HepG2 (cell line): ENCODE data around the gene SMPD1. TPM values are rescaled to one million over a fixed set of nuclear protein-coding genes. Genes with fewer than 3 reads are reported as not detected.

Source experiments
- ARNT2 ChIP-seq: sonication (generic); formaldehyde crosslinking; IDR thresholded peaks from 2 replicates; pipeline ENCODE4 v1.8.0; 2022; ENCODE audit warnings: mild to moderate bottlenecking, low read depth, missing genetic modification reagents, moderate library complexity
- BRCA1 ChIP-seq: sonication (generic); formaldehyde crosslinking; IDR thresholded peaks from 2 replicates; pipeline ENCODE4 v1.4.0; 2020; ENCODE audit warnings: missing genetic modification reagents
- CC2D1A ChIP-seq: sonication (generic); formaldehyde crosslinking; IDR thresholded peaks from 2 replicates; pipeline ENCODE4 v1.8.1; 2023; ENCODE audit warnings: mild to moderate bottlenecking, missing genetic modification reagents
- HIC2 ChIP-seq: sonication (generic); formaldehyde crosslinking; IDR thresholded peaks from 2 replicates; pipeline ENCODE4 v1.9.0; 2022; ENCODE audit warnings: low read depth, missing genetic modification reagents
- HMGXB4 ChIP-seq, 2 experiments: sonication (generic) in 1 of 2; formaldehyde crosslinking in 1 of 2; IDR thresholded peaks; 2 replicates each; pipeline versions ENCODE4 v1.4.0 to v1.6.1; 2018 to 2020; ENCODE audit warnings: missing genetic modification reagents in 2 of 2, borderline replicate concordance in 1 of 2, low read depth in 1 of 2, mild to moderate bottlenecking in 1 of 2, missing biosample characterization in 1 of 2
- IRF2 ChIP-seq: IDR thresholded peaks from 2 replicates; pipeline ENCODE4 v1.6.1; 2018; ENCODE audit warnings: missing genetic modification reagents, missing compliant biosample characterization
- KDM6A ChIP-seq: IDR thresholded peaks from 2 replicates; pipeline ENCODE4 v1.6.1; 2016; ENCODE audit warnings: low read depth
- MXI1 ChIP-seq: IDR thresholded peaks from 3 replicates; pipeline ENCODE4 v1.6.1; 2012; ENCODE audit warnings: low read depth, low read length, inconsistent platforms, borderline replicate concordance
- TCF7L2 ChIP-seq: IDR thresholded peaks from 2 replicates; pipeline ENCODE4 v1.6.1; 2011; ENCODE audit warnings: mild to moderate bottlenecking, low read depth, low read length, moderate library complexity
- TEAD2 ChIP-seq: sonication (generic); formaldehyde crosslinking; IDR thresholded peaks from 2 replicates; pipeline ENCODE4 v1.9.0; 2021; ENCODE audit warnings: missing genetic modification reagents
- ZBTB42 ChIP-seq: sonication (generic); formaldehyde crosslinking; IDR thresholded peaks from 2 replicates; pipeline ENCODE4 v1.5.0; 2020; ENCODE audit warnings: mild to moderate bottlenecking, missing genetic modification reagents
- ZNF136 ChIP-seq: sonication (generic); formaldehyde crosslinking; IDR thresholded peaks from 2 replicates; pipeline ENCODE4 v1.8.1; 2022; ENCODE audit warnings: low read depth, mild to moderate bottlenecking, moderate library complexity, missing genetic modification reagents
- ZNF17 ChIP-seq: sonication (generic); formaldehyde crosslinking; IDR thresholded peaks from 2 replicates; pipeline ENCODE4 v1.5.0; 2020; ENCODE audit warnings: mild to moderate bottlenecking, missing genetic modification reagents
- ZNF180 ChIP-seq: sonication (generic); formaldehyde crosslinking; IDR thresholded peaks from 2 replicates; pipeline ENCODE4 v1.4.0; 2020; ENCODE audit warnings: low read depth, missing genetic modification reagents, borderline replicate concordance
- ZNF224 ChIP-seq: sonication (generic); formaldehyde crosslinking; IDR thresholded peaks from 2 replicates; pipeline ENCODE4 v1.5.0; 2020; ENCODE audit warnings: mild to moderate bottlenecking, missing genetic modification reagents
- ZNF234 ChIP-seq: sonication (generic); formaldehyde crosslinking; conservative IDR thresholded peaks from 2 replicates; pipeline ENCODE4 v1.5.1; 2020; ENCODE audit warnings: mild to moderate bottlenecking, missing genetic modification reagents
- ZNF292 ChIP-seq: sonication (generic); formaldehyde crosslinking; IDR thresholded peaks from 2 replicates; pipeline ENCODE4 v1.8.1; 2022; ENCODE audit warnings: mild to moderate bottlenecking, low read depth, missing genetic modification reagents, borderline replicate concordance
- ZNF687 ChIP-seq: sonication (generic); formaldehyde crosslinking; IDR thresholded peaks from 2 replicates; pipeline ENCODE4 v1.5.1; 2020; ENCODE audit warnings: mild to moderate bottlenecking, missing genetic modification reagents, moderate library complexity
- polyA plus RNA-seq, 8 experiments: library from polyadenylated mRNA; depleted of rRNA in 3 of 8; stranded (reverse) in 7 of 8; unstranded in 1 of 8; fragments of >200 nt; fragmentation: Illumina TruSeq in 4 of 8; extraction: Trizol in 4 of 8; gene quantifications; 2 replicates each; pipeline versions ENCODE4 v1.2.1 to v1.2.3, GENCODE V29; 2011 to 2016; ENCODE audit warnings: low read depth in 4 of 8, missing spikeins in 1 of 8, mixed read lengths in 1 of 8; ENCODE audit not compliant: insufficient read depth in 1 of 8
- total RNA-seq, 5 experiments: library from RNA; depleted of rRNA; stranded (reverse); fragments of >200 nt; fragmentation: Illumina TruSeq; extraction: Trizol; gene quantifications; 2 replicates each; pipeline ENCODE4 v1.2.3, GENCODE V29; 2016; ENCODE audit warnings: low read depth in 1 of 5
- TF ChIP-seq, protein P1 (sequence below): sonication (generic); formaldehyde crosslinking; conservative IDR thresholded peaks from 2 replicates; pipeline ENCODE4 v1.8.1; 2023; ENCODE audit warnings: missing genetic modification reagents
- TF ChIP-seq, protein P2 (sequence below): sonication (generic); formaldehyde crosslinking; IDR thresholded peaks from 2 replicates; pipeline ENCODE4 v1.4.0; 2020; ENCODE audit warnings: missing genetic modification reagents

Gene SMPD1
- total and polyA plus RNA-seq, 2 of the 13 experiments (the other 11 are each of a cell fraction or from before 2014, with no cell fraction given), result 6.3 to 8.4 TPM

GRCh38 chr11:6402061-6402470 is 11.8 kb downstream of the SMPD1 start (continued):
- TF ChIP-seq, protein P1, sequence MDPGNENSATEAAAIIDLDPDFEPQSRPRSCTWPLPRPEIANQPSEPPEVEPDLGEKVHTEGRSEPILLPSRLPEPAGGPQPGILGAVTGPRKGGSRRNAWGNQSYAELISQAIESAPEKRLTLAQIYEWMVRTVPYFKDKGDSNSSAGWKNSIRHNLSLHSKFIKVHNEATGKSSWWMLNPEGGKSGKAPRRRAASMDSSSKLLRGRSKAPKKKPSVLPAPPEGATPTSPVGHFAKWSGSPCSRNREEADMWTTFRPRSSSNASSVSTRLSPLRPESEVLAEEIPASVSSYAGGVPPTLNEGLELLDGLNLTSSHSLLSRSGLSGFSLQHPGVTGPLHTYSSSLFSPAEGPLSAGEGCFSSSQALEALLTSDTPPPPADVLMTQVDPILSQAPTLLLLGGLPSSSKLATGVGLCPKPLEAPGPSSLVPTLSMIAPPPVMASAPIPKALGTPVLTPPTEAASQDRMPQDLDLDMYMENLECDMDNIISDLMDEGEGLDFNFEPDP (CRISPR knock-in tag), result no peak
- TF ChIP-seq TCF7L2 (no peak), ZNF234 (CRISPR knock-in tag) (no peak), ZBTB42 (no peak), ZNF224 (CRISPR knock-in tag) (no peak), TEAD2 (CRISPR knock-in tag) (no peak), ZNF136 (CRISPR knock-in tag) (no peak), HIC2 (CRISPR knock-in tag) (no peak), IRF2 (CRISPR knock-in tag) (no peak), KDM6A (peak; percentile 22; the same call in 1 of the 2 replicates), ZNF180 (CRISPR knock-in tag) (no peak), ZNF292 (peak; percentile 82; the same call in 1 of the 2 replicates), ZNF17 (CRISPR knock-in tag) (no peak), CC2D1A (CRISPR knock-in tag) (no peak), ZNF687 (CRISPR knock-in tag) (peak; percentile 62), HMGXB4 (CRISPR knock-in tag; IDR thresholded peaks at IDR 0.05; ENCODE audit: borderline replicate concordance in 1 of 2, low read depth in 1 of 2) (no peak), MXI1 (no peak), ARNT2 (CRISPR knock-in tag) (no peak), BRCA1 (CRISPR knock-in tag) (no peak)
- TF ChIP-seq, protein P2, sequence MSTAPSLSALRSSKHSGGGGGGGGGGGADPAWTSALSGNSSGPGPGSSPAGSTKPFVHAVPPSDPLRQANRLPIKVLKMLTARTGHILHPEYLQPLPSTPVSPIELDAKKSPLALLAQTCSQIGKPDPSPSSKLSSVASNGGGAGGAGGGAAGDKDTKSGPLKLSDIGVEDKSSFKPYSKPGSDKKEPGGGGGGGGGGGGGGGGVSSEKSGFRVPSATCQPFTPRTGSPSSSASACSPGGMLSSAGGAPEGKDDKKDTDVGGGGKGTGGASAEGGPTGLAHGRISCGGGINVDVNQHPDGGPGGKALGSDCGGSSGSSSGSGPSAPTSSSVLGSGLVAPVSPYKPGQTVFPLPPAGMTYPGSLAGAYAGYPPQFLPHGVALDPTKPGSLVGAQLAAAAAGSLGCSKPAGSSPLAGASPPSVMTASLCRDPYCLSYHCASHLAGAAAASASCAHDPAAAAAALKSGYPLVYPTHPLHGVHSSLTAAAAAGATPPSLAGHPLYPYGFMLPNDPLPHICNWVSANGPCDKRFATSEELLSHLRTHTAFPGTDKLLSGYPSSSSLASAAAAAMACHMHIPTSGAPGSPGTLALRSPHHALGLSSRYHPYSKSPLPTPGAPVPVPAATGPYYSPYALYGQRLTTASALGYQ, result no peak
